HepG2 (cell line): ENCODE results near the gene EPB41L2. TPM values are rescaled to one million over a fixed set of nuclear protein-coding genes. Genes with fewer than 3 reads are reported as not detected.

Experiments
- ATAC-seq: fragments of 200-7000 bp; cut with Tn5 transposase; 3 replicates; pipeline ENCODE4 v1.9.1; 2020; ENCODE audit warnings: mild to moderate bottlenecking, moderate library complexity
- BruUV-seq: library from RNA; stranded (reverse); fragments of 400-500 nt; replicated peaks from 2 replicates; lab custom pipeline; 2021; lab: Mats Ljungman, UMichigan
- CTCF ChIA-PET: fragments of 300-600 bp; formaldehyde crosslinking; extraction: SDS; loops from one replicate; lab custom pipeline; 2021; ENCODE audit warnings: low total read pairs, inconsistent platforms, low intra/inter-chr PET ratio; lab: Yijun Ruan, JAX
- POLR2A ChIA-PET: fragments of 350-600 bp; sonication (Branson Sonifier 250); formaldehyde crosslinking; loops from one replicate; lab custom pipeline; 2020; ENCODE audit warnings: antibody characterized with exemption, inconsistent platforms; lab: Yijun Ruan, JAX
- DNase-seq: peaks from one replicate; pipeline ENCODE4 v3.0.0-alpha.2; 2015; ENCODE audit warnings: low spot score
- FAIRE-seq: peaks from 3 replicates; lab custom pipeline; 2011; peaks lifted over from hg19 to GRCh38; lab: Jason Lieb, UNC
- H2AFZ ChIP-seq: one replicate; pipeline ENCODE4 v1.6.1; 2011; ENCODE audit warnings: low read length, inconsistent platforms
- H3K27ac ChIP-seq: fragments of 300-600 bp; 3 replicates; pipeline ENCODE4 v1.8.0; 2011; ENCODE audit warnings: mixed run types, mild to moderate bottlenecking, mixed read lengths, low read length, inconsistent platforms; ENCODE audit not compliant: insufficient read depth; ENCODE audit errors: extremely low read length
- H3K27me3 ChIP-seq, 2 experiments: fragments of 200-600 bp in 1 of 2; 2 replicates in 1 of 2; 3 replicates in 1 of 2; pipeline versions ENCODE4 v1.6.0 to v1.8.0; 2011; ENCODE audit warnings: low read length in 2 of 2, mild to moderate bottlenecking in 2 of 2, moderate library complexity in 2 of 2, inconsistent platforms in 1 of 2; ENCODE audit not compliant: insufficient read depth in 2 of 2, control insufficient read depth in 1 of 2
- H3K36me3 ChIP-seq, 2 experiments: fragments of 200-600 bp in 1 of 2; replicated peaks in 1 of 2; 2 replicates in 1 of 2; 3 replicates in 1 of 2; pipeline versions ENCODE4 v1.5.1 to v1.8.0; 2011; ENCODE audit warnings: low read length in 2 of 2, inconsistent platforms in 1 of 2; ENCODE audit not compliant: insufficient read depth in 2 of 2, control insufficient read depth in 1 of 2
- H3K4me1 ChIP-seq: 2 replicates; pipeline ENCODE4 v1.5.1; 2012; ENCODE audit warnings: low read length, inconsistent platforms; ENCODE audit not compliant: insufficient read depth
- H3K4me2 ChIP-seq: 2 replicates; pipeline ENCODE4 v1.6.0; 2011; ENCODE audit warnings: low read depth, low read length, inconsistent platforms
- H3K4me3 ChIP-seq, 3 experiments: fragments of 200-600 bp in 1 of 3; sonication (generic), shearing (Covaris generic) in 1 of 3; replicated peaks in 1 of 3; 2 replicates each; pipeline ENCODE4 v1.5.1; 2011 to 2016; ENCODE audit warnings: low read length in 3 of 3, inconsistent platforms in 2 of 3, low read depth in 2 of 3, mild to moderate bottlenecking in 2 of 3, control low read depth in 1 of 3, mixed read lengths in 1 of 3; ENCODE audit not compliant: insufficient read depth in 1 of 3
- H3K79me2 ChIP-seq: one replicate; pipeline ENCODE4 v1.6.1; 2011; ENCODE audit warnings: low read length, inconsistent platforms; ENCODE audit not compliant: insufficient read depth
- H3K9ac ChIP-seq: 2 replicates; pipeline ENCODE4 v1.6.0; 2011; ENCODE audit warnings: mild to moderate bottlenecking, low read depth, low read length, inconsistent platforms; ENCODE audit not compliant: insufficient read depth
- H3K9me3 ChIP-seq: 2 replicates; pipeline ENCODE4 v1.5.1; 2012; ENCODE audit warnings: mild to moderate bottlenecking, low read length
- H4K20me1 ChIP-seq: 2 replicates; pipeline ENCODE4 v1.6.0; 2011; ENCODE audit warnings: inconsistent platforms, mild to moderate bottlenecking, low read length, moderate library complexity; ENCODE audit not compliant: insufficient read depth
- KDM2A ChIP-seq: sonication (generic); formaldehyde crosslinking; IDR thresholded peaks from 2 replicates; pipeline ENCODE4 v1.4.0; 2020; ENCODE audit warnings: low read depth, missing genetic modification reagents, borderline replicate concordance
- NFKBIZ ChIP-seq: IDR thresholded peaks from 2 replicates; pipeline ENCODE4 v1.6.1; 2018; ENCODE audit warnings: missing genetic modification reagents, missing compliant biosample characterization
- RXRB ChIP-seq: IDR thresholded peaks from 2 replicates; pipeline ENCODE4 v1.6.1; 2016; ENCODE audit warnings: borderline replicate concordance, missing genetic modification reagents, missing compliant biosample characterization
- SALL1 ChIP-seq: sonication (generic); formaldehyde crosslinking; IDR thresholded peaks from 2 replicates; pipeline ENCODE4 v1.8.0; 2022; ENCODE audit warnings: mild to moderate bottlenecking, missing genetic modification reagents
- TEAD3 ChIP-seq: optimal IDR thresholded peaks from 2 replicates; pipeline ENCODE3; 2016; ENCODE audit warnings: borderline replicate concordance
- ZNF124 ChIP-seq: sonication (generic); formaldehyde crosslinking; IDR thresholded peaks from 2 replicates; pipeline ENCODE4 v1.4.0; 2020; ENCODE audit warnings: missing genetic modification reagents
- ZNF7 ChIP-seq: IDR thresholded peaks from 2 replicates; pipeline ENCODE4 v1.6.1; 2016; ENCODE audit warnings: missing biosample characterization, missing genetic modification reagents
- WGBS: methylation state at CpG from one replicate; pipeline ENCODE4 v1.1.6; 2017; ENCODE audit warnings: low lambda C conversion rate; 5-methylcytosine and 5-hydroxymethylcytosine counted together
- in situ Hi-C: cut with HindIII; loops from 2 replicates; pipeline ENCODE4 v1.10.0; 2017; ENCODE audit warnings: low pct_unique_long_range_greater_than_20kb; ENCODE audit not compliant: extremely low pct_ligation_motif_present
- intact Hi-C: fragments of 100-400 bp; cut with micrococcal nuclease; formaldehyde crosslinking; loops from one replicate; pipeline ENCODE4 v1.10.0; 2022; ENCODE audit not compliant: unreplicated experiment
- polyA plus RNA-seq, 8 experiments: library from polyadenylated mRNA; depleted of rRNA in 3 of 8; stranded (reverse) in 7 of 8; unstranded in 1 of 8; fragments of >200 nt; fragmentation: Illumina TruSeq in 4 of 8; extraction: Trizol in 4 of 8; gene quantifications; 2 replicates each; pipeline versions ENCODE4 v1.2.1 to v1.2.3, GENCODE V29; 2011 to 2016; ENCODE audit warnings: low read depth in 4 of 8, missing spikeins in 1 of 8, mixed read lengths in 1 of 8; ENCODE audit not compliant: insufficient read depth in 1 of 8
- total RNA-seq, 5 experiments: library from RNA; depleted of rRNA; stranded (reverse); fragments of >200 nt; fragmentation: Illumina TruSeq; extraction: Trizol; gene quantifications; 2 replicates each; pipeline ENCODE4 v1.2.3, GENCODE V29; 2016; ENCODE audit warnings: low read depth in 1 of 5
- TF ChIP-seq, protein P1 (sequence below): sonication (generic); formaldehyde crosslinking; IDR thresholded peaks from 2 replicates; pipeline ENCODE4 v1.4.0; 2020; ENCODE audit warnings: missing genetic modification reagents, low read depth, mild to moderate bottlenecking, borderline replicate concordance
- TF ChIP-seq, protein P2 (sequence below): sonication (generic); formaldehyde crosslinking; IDR thresholded peaks from 2 replicates; pipeline ENCODE4 v1.5.1; 2020; ENCODE audit warnings: mild to moderate bottlenecking, moderate library complexity, missing genetic modification reagents
- TF ChIP-seq, protein P3 (sequence below): IDR thresholded peaks from 2 replicates; pipeline ENCODE4 v1.6.1; 2016; ENCODE audit warnings: mild to moderate bottlenecking

EPB41L2 gene
- total and polyA plus RNA-seq, 2 of the 13 experiments (the other 11 are each of a cell fraction or from before 2014, with no cell fraction given) = 41.7 to 56.4 TPM

DNA sequence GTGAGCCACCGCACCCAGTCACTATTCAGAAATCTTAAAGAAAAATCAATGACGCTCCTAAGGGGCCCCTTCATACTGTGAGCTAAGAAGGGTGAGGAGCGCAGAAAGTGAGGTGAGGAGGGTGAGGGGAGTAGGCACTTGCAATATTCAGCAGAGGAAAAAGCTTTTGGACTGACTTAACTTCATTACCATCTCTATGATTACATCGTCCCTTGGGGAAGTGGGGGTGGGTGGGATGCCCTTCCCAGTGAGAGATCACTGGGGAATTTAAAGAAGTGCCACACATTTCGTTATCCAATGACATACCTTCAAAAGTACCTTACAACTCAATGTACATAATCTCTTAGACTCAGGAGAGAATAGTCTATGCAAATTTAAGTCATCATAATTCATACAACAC, 189.3 kb downstream of the EPB41L2 start:
- TF ChIP-seq ZNF7 (CRISPR knock-in tag) = no peak
- TF ChIP-seq, all 625 proteins: peak for 0
- Histone ChIP-seq H3K36me3 (peaks cover 7 to 16% of the 10 kb centered on the region in 2 experiments; a peak in 3 of 5 replicates), H3K4me1 (peaks cover 10% of the 10 kb centered on the region; the same call in 1 of the 2 replicates), H3K79me2 (no peaks in the 10 kb centered on the region), H3K27me3 (no peaks in the 10 kb centered on the region), H3K4me2 (no peak overlapping the region), H3K27ac (no peak overlapping the region), H3K9ac (no peak overlapping the region), H3K4me3 (no peak overlapping the region), H2AFZ (no peak overlapping the region), H3K9me3 (no peaks in the 10 kb centered on the region), H4K20me1 (no peaks in the 10 kb centered on the region)
- no TSS peak for BruUV-seq
- WGBS = 97% methylated on average over 5 of the region's 5 CpGs
- FAIRE-seq = no peak
- ATAC-seq = no peak
- no peak for DNase-seq
- POLR2A ChIA-PET = interaction anchor here (1.3 kb wide), 1 partner anchor 28 kb away, joined by 3 read pairs; no protein-coding TSS in a partner anchor
- in situ Hi-C loops = no loop called here
- intact Hi-C loops = loop anchor here (2.0 to 5.0 kb wide), 3 partner anchors 31 to 551 kb away; partner anchors contain the start of gene TMEM200A
- CTCF ChIA-PET = no interaction called here

DNA sequence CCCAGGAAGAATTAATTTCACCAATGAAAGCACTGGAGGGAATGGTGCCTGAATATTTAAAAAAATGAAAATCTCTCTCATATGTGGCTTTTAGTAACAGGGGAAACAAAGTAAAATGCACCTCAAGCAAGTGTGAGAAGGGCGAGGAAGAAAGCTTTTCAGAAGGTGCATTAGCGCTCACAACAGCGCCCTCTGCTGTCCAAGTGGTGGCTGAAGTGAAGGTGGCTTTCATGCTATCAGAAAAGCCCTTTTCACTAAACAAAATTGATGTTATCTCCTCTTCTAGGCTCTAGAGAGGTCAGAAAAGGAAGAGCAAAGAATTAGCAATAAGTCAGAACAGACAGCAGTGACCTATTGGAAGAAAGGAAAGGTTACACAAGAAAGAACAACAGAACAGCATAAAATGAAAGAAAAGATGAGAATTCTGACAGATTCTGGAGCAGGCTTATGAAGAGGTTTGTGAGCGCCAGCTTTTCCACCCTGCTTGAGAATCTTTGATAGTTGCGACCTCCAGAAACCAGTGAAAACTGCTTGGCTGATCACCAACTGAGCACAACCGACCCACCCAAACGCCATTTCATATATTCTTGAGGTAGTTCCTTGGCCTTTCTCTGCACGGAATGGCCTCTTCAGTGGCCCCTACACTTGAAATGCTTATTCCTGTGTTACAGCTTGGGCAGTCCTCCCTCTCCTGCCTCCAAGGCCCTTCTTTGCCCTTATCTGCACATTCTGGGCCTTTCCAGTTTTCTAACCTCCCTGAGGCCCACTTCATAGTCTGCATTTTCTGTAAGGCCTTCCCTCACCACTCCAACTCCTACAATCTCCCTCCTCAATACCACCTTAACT, 190.6 kb downstream of the EPB41L2 start:
- in situ Hi-C loops = no loop called here
- peak; percentile 93 for FAIRE-seq
- no peaks in the 10 kb centered on the region for H4K20me1 ChIP-seq
- TF ChIP-seq NFKBIZ (CRISPR knock-in tag) (no peak; the same call in 1 of the 2 replicates), KDM2A (CRISPR knock-in tag) (peak; percentile 41; the same call in 1 of the 2 replicates), RXRB (CRISPR knock-in tag) (0 out of 2 replicates have a peak, but pooled peaks have one; percentile 6), ZNF124 (peak; percentile 65; the same call in 1 of the 2 replicates), TEAD3 (CRISPR knock-in tag) (peak; percentile 45), SALL1 (CRISPR knock-in tag) (peak; percentile 42; the same call in 1 of the 2 replicates)
- TF ChIP-seq, protein P1, sequence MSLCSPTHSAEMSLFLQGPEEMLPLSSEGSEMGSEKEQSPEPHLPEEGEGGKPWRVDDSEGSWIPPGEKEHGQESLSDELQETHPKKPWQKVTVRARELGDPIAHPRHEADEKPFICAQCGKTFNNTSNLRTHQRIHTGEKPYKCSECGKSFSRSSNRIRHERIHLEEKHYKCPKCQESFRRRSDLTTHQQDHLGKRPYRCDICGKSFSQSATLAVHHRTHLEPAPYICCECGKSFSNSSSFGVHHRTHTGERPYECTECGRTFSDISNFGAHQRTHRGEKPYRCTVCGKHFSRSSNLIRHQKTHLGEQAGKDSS (CRISPR knock-in tag) = no peak
- TF ChIP-seq, protein P2, sequence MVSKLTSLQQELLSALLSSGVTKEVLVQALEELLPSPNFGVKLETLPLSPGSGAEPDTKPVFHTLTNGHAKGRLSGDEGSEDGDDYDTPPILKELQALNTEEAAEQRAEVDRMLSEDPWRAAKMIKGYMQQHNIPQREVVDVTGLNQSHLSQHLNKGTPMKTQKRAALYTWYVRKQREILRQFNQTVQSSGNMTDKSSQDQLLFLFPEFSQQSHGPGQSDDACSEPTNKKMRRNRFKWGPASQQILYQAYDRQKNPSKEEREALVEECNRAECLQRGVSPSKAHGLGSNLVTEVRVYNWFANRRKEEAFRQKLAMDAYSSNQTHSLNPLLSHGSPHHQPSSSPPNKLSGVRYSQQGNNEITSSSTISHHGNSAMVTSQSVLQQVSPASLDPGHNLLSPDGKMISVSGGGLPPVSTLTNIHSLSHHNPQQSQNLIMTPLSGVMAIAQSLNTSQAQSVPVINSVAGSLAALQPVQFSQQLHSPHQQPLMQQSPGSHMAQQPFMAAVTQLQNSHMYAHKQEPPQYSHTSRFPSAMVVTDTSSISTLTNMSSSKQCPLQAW (CRISPR knock-in tag) = 0 out of 2 replicates have a peak, but pooled peaks have one; percentile 30
- TF ChIP-seq, protein P3, sequence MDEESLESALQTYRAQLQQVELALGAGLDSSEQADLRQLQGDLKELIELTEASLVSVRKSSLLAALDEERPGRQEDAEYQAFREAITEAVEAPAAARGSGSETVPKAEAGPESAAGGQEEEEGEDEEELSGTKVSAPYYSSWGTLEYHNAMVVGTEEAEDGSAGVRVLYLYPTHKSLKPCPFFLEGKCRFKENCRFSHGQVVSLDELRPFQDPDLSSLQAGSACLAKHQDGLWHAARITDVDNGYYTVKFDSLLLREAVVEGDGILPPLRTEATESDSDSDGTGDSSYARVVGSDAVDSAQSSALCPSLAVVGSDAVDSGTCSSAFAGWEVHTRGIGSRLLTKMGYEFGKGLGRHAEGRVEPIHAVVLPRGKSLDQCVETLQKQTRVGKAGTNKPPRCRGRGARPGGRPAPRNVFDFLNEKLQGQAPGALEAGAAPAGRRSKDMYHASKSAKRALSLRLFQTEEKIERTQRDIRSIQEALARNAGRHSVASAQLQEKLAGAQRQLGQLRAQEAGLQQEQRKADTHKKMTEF (CRISPR knock-in tag) = 0 out of 2 replicates have a peak, but pooled peaks have one; percentile 47

More for the DNA sequence above, 190.6 kb downstream of the EPB41L2 start:
- Histone ChIP-seq H3K27me3 (no peaks in the 10 kb centered on the region), H3K79me2 (no peaks in the 10 kb centered on the region), H3K4me1 (peaks cover 10% of the 10 kb centered on the region; the same call in 1 of the 2 replicates), H3K27ac (peak overlapping the region; percentile 0), H3K9ac (no peak overlapping the region), H2AFZ (no peak overlapping the region), H3K4me2 (no peak overlapping the region), H3K9me3 (no peaks in the 10 kb centered on the region), H3K4me3 (no peak overlapping the region), H3K36me3 (peaks cover 7 to 16% of the 10 kb centered on the region in 2 experiments; a peak in 4 of 5 replicates)
- DNase-seq = peak; percentile 62
- WGBS = 67% methylated on average over 8 of the region's 8 CpGs
- POLR2A ChIA-PET = interaction anchor here (0.8 kb wide), 1 partner anchor 45 kb away, joined by 5 read pairs; the partner anchor contains the start of gene SMLR1
- intact Hi-C loops = loop anchor here (1.0 to 5.0 kb wide), 4 partner anchors 30 to 550 kb away; partner anchors contain the start of gene TMEM200A
- BruUV-seq = no TSS peak
- peak; percentile 86 for ATAC-seq
- CTCF ChIA-PET = interaction anchor here (1.2 to 1.9 kb wide), 5 partner anchors 12 to 550 kb away, joined by 3 to 10 read pairs (median 5); no protein-coding TSS in a partner anchor
